Anterior cingulate cortex (tissue), 58 donors: Measurements from ENCODE around the gene EDA.
"Not testable (repeated sequence)": the region's sequence is repeated elsewhere in the genome, so short reads cannot be mapped to it uniquely, and the experiment has no call there.

Source experiments
- DNase-seq, 58 donors: peaks; one replicate each; lab custom pipeline; 2025; lab: John Stamatoyannopoulos, UW

EDA gene

DNA sequence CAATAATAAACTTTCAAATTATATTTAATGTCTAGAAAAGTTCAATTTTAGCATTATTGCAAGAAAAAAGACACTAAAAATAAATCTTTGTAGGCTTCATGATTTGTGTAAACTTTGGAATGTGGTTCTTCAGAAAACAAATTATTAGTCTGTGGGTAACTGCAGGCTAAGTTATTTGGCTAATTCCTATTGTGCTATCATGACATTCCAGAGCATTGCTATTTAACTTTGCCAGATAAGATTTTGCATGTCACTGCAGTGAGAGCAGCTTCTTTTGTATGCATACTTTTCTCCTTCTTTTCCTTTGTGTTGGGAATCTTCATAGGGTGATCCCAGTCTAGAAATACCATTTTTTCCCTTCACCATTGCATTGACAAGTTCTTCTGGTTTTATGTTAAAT is 303.8 kb downstream of the EDA start:
- no peak for DNase-seq

DNA sequence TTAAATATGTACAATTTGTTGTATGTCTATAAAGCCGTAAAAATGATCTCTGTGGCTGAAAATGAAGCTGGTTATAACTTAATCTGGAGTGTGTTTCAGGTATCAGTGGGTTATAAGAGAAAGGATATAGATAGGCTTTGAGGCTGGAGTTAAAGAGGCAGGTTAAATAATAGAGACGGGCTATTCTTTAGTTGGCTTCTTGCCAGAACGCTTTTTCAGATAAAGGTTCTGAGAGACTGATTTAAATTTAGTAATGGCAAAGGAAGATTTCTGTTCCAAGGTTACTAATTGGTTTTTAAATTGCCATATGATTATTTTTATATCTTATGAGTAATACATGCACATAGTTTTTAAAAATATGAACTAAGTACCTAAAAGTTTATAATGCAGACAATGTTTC is 316.4 kb downstream of the EDA start:
- DNase-seq = no peak

DNA sequence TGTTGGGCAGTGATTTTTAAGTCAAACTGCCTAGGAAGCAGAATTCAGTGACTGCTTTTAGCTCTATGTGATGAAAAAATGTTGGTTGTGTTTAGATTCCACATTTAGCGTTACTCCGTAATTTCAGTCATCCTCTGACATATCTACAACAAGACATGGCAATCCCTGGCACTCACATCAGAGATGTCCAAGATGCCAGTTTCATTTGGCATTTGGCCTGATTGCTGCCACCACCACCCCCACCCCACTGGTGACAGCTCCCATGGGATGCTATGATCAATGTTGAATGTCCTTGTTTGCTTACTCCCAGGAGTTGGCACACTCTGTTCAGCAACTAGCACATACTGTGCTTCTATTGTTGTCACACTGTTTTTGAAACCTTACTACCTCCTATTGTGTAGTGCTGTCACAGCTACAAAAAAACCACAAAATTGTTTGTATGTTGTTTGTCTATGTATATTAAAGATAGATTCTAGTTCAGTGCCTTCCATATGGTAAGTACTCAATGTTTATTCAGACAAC is 332.4 kb downstream of the EDA start:
- peak in 1 of 58 donors; percentile 1 for DNase-seq

DNA sequence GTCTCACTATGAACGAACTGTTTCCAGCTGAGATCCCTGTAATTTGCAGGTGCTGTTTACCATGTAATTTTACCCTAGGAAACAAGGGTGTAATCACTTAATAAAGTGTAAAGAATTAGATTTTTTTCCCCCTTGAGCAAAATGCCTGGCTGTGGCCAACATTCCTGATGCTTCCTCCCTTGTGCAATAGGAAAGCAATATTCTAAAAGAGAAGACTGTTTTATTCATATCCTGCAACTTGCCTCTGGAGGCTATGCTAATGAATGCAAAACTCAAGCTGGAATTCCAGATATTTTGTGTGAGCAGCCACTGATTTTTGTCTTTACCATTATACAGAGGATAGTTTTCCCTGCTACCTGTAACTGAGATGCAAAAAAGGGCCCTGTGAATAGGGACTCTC is 335.8 kb downstream of the EDA start:
- DNase-seq = no peak

DNA sequence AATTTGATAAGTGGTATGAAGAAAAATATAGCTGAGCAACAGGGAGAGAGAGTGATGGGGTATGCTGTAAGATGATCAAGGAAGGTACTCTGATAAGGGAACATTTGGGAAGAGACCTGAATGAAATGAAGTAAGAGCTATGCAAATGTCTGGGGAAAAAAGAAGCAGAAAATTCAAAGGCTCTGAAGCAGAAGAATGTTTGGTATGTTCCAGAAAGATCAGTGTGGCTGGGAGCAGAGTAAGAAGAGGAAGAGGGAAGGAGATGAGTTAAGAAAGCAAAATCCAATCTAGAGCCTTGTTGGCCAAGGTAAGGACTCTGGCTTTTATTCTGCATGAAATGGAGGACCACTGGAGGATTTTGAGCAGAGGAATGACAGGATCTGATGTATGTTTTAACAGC is 343.8 kb downstream of the EDA start:
- DNase-seq = no peak

DNA sequence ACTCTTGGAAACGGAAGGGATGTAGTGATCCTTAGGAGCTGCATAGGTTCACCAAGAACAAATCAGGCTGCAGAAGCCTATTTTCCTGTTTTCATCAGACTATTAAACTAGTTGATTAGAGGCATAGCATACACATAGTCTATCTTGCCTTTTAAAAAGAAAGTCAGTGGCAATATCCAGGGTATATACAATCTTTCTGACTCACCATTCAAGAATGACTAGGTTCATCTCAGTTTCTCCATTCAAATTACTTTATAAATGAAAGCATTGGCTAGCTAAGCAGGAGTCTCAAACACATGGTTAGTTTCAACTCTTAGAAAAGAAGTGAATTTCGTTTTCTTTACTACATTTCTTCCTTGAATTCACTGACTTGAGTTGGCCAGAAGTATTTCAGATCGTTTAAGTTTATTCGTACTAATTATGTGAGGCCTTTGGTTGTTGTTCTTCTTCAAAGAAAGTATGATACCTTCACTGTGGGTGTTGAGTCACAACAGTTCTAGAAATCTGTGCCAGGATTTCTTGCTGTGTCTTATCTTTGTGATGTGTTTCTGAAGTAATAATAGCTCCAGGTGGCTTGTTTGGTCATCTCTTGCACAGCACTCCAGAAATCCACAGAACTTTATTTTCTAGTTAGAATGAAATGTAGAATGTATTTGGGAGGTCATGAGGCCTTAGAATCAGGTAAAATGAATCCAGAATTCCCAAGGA is 345.6 kb downstream of the EDA start:
- DNase-seq = no peak

DNA sequence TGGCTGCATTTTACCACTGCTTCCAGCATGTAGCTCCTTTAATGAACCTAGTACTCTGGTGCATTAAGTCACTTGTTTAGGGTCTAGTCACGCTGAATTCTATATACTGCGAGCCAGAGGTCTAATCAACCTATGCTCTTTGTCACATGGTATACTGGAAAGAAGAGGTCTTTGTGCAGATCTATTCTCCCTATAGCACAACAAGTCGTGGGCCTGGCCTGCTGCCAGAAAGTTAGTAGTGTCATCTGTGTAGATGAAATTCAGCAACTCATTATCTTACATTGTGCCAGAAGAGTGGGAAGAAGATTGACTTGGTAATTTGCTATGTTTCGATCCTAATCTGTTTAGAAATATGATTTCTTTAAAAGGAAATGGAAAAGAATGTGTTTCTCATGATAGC is 353.0 kb downstream of the EDA start:
- peak in 17 of 58 donors; percentile 0 to 61 (median 1) for DNase-seq

DNA sequence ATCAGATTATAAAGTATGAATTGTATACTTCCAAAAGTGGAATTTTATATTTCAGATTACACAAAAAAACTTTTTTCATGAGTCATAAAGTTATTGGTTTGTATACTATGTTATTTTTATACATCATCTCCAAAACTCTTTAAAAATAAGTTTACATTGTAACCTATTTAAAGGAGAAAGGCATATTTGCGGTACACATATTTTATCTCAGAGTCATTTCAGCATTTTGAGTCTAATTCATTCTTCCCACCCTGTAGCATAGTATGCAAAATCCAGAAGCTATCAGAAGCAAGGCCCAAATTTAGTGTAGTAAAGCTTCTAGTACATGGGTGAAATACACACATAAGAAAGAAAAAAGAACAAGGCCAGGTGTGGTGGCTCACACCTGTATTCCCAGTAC is 353.5 kb downstream of the EDA start:
- no peak for DNase-seq

DNA sequence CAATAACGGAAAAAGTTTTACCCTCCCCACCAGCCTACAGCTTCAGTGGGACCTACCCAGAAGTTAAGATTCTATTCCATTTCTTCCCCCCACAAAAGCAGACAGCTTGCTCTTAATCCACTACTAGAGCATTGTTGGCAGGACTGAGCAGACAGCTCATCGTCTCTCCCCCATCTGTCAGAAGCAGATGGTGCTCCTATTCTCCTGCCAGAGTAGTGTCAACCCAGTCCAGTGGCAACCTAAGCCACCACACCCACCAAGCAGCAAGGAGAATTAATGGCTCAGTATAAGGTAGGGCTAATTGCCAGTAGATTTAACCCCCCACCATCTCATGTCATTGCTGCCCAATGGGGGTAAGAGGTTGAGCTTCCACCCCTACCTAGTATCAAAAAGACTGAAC is 371.8 kb downstream of the EDA start:
- DNase-seq = peak in 9 of 58 donors; percentile 0 to 27 (median 2)

DNA sequence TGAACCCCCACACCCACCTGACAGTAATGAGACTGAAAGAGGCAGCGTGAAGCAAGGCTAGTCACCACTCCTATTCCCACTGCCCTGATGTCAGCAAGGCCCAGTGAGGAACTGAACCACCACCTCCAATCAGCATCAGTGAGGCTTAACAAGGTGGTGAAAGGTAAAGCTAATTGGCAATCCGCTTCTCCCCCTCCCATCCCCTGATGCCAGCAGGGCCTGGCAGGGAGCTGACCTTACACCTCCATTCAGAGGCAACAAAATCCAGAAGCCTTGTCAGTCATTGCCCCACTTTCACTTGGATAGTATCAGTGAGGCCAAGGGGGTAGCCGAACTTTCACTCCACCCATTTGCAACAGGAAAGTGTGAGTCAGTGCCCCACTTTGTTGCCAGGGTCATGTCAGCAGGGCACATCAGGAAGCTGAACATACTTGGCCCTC is 373.1 kb downstream of the EDA start:
- DNase-seq = no peak

DNA sequence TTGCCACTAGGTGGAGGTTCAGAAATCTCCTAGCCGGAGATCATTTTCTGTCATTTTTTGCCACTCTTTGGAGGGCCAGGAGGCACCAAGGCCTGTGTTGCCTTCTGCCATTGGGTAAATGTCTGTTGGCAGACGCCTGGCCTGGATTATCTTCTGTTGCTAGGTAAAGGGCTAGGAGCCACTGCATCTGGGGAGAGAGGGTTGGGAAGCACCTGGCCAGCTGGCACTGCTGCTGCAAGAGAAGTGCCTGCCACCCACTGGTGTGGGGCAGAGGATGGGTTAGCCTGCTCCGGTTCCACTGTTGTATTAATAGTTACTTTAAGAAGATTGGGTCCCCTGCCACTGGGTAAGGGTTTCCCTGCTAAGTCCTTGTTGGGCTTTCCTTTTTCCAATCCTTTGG is 375.8 kb downstream of the EDA start:
- no peak for DNase-seq

DNA sequence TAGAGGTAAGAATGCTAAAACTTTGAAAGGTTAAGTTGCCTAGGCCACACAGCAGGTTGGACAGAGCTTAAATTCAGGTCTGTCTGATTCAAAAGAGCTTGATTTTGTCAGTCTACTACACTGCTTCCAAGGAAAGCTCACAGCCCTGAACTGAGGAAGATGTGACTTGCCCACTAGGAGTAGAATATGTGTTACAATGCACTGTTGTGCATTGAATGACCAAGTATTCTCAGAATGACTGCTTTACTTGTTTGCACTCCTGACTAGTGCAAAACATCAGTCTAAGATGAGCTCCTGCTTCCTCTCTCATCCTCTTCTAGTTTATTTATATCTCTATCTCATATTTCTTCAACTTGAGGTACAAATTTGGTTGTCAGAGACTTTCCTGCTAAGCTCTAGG is 377.6 kb downstream of the EDA start:
- DNase-seq = no peak

DNA sequence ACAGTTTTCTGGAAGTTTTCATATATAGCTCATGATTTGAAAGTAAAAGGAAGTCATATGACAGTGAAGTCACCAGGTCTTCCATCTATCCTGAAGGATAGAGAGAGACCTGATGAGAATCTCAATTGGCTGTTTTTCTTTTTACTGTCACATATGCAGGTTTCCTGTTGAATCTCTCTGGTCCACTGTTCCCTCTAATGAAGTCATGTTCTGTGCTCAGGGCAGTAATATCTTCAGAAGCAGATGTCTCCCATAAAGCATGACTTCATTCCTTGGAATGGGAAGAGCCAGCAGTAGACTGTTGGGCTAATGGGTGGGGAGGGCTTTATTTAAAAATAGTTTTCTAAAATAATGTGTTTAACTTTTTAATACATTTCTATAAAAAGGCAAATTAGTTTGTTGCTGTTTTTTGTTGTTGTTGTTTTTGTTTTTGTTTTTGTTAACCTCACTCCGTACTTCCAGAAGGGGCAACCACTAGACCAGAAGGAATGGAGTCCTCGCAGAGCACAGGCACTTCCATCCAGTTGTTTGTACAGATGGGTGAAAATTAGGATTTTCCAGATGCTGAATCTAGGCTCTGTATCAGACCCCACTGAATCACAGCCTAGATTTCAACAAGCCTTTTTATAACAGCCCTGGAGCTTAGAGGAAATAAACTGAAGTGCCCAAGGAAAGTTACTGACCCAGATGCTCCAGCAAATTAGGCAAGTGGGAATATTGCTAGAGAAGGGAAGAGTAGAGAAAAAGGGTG is 379.6 kb downstream of the EDA start:
- no peak for DNase-seq

DNA sequence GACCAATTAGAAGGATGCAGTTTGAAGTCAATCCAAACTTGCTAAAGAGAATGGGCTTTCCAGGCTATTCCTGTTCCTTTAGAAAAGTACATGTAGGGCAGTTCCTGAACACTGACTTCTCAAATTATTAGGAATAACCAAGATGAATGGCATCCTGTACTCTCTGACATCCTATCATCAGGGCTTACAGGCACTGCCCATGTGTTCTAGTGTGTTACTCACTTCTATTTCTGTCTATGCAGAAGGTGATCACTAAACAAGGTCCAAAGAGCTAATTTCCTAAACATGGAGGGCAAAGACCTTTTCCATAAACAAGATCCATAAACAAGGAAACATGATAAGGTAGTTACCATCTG is 380.2 kb downstream of the EDA start:
- DNase-seq = no peak

DNA sequence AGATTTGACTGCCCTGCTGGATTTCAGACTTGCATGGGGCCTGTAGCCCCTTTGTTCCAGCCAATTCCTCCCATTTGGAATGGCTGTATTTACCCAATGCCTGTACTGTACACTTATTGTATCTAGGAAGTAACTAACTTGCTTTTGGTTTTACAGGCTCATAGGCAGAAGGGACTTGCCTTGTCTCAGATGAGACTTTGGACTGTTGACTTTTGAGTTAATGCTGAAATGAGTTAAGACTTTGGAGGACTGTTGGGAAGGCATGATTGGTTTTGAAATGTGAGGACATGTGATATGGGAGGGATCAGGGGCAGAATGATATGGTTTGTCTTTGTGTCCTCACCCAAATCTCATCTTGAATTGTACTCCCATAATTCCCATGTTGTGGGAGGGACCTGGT is 382.4 kb downstream of the EDA start:
- not testable (repeated sequence) for DNase-seq

DNA sequence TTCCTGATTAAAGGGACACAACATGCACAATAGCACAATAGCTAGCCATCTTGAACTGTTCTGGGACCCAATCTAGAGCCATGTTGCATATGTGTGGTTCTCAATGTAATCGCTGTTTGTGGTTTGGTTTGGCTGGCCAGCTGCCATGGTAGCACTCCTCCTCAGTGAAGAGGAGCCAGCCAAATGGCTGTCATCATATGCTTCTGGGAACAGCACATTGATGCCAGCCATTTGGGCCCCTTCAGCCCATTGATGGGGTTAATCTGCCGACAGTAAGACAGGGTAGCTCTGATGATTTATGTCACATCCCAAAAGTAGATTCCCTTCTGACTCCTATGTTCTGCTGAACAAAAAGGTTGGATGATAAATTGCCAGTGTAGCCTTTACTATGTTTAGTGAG is 385.4 kb downstream of the EDA start:
- peak in 2 of 58 donors; percentile 0 for DNase-seq

DNA sequence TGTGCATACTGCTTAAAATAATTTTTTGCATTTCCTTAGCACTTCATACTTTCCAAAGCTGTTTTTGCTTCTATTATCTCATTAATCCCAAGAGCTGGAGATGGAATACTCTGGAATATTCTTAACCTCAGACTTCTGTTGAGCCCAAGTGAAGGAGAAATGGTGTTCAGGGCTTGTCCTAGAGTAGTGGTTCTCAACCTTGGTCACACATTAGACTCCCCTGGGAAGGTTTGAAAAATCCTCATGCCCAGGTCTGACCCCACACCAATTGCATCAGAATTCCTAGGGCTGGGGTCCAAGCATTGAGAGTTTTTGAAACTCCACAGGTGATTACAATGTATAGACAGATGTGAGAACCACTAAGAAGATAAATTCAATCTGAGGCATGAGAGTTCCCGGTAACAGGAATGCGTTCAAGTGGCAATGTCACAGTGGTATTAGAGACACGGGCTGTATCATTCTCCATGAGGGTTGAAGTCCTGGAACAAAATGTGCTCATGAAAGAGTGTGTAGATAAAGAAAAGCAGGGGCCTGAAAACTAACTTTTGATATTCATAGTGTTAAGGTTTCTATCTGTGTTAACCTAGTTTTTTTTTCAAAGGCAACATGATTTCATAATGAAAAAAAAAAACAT is 385.9 kb downstream of the EDA start:
- DNase-seq = no peak

DNA sequence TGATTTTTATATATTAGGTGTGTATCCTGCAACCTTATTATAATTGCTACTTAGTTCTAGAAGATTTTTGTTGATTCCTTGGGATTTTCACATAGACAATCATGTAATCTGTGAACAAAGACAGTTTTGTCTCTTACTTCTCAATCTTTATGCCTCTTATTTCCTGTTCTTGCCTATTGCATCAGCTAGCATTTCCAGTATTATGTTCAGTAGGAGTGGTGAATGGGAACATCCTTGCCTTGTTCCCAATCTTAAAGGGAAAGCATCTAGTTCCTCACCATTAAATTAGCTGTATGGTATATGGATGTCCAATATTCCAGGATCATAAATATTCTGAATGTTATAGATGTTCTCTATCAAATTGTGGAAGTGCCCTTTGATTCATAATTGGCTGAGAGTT is 392.0 kb downstream of the EDA start:
- DNase-seq = no peak

DNA sequence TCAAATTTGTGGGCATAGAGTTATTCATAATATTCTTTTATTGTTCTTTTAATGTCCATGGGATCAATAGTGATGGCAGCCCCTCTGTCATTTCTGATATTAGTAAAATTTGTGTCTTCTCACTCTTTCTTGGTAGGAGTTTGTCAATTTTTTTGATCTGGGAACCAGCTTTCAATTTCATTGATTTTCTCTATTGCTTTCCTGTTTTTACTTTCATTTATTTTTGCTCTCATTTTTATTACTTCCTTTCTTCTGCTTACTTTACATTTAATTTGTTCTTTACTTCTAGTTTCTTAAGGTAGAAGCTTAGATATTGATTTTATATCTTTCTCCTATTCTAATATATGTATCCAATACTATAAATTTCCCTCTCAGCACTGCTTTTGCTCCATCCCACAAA is 393.1 kb downstream of the EDA start:
- DNase-seq = no peak

DNA sequence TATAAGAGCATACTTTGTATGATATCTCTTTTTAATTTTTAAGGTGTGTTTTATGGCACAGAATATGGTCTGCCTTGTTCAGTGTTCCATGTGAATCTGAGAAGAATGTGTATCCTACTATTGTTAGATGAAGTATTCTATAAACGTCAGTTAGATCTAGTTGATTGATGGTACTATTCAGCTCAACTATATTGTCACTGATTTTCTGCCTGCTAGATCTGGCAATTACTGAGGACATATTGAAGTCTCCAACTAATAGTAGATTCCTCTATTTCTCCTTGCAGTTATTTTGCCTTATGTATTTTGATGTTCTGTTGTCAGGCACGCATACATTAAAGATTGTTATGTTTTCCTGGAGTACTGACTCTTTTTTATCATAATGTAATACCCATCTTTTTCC is 394.1 kb downstream of the EDA start:
- no peak for DNase-seq

DNA sequence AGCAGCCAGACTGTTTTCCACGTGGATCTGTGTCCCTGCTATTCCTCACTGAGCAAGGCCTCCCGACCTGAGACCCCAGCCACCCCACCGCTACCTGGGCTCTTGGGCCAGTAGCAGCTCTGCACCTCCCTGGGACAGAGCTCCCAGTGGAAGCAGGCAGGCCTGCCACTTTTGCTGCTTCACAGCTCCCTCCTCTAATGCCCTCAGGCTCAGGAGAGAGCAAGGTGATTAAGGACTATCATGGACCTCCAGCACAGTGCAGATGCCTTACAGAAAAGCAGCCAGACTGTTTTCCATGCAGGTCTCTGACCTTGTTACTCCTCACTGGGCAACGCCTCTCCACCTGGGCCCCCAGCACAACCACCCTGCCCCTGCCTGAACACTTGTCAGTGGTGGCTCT is 396.8 kb downstream of the EDA start:
- DNase-seq = no peak
